SK-N-SH (cell line): ENCODE measurements around the gene BCL11B. TPM values are rescaled to one million over a fixed set of nuclear protein-coding genes. Genes with fewer than 3 reads are reported as not detected.

Experiments used
- CTCF ChIA-PET: fragments of 300-600, 350-600 bp; formaldehyde crosslinking; extraction: SDS; loops from one replicate; lab custom pipeline; 2021; lab: Yijun Ruan, JAX
- POLR2A ChIA-PET: fragments of 350-600 bp; sonication (Branson Sonifier 250); formaldehyde crosslinking; extraction: SDS; loops from one replicate; lab custom pipeline; 2020; ENCODE audit warnings: antibody characterized with exemption, inconsistent platforms; lab: Yijun Ruan, JAX
- DNase-seq: peaks from one replicate; pipeline ENCODE4 v3.0.0; 2012
- H2AFZ ChIP-seq: fragments of 200-600 bp; sonication (generic); 2 replicates; pipeline ENCODE4 v1.8.1; 2016; ENCODE audit warnings: antibody characterized with exemption, mild to moderate bottlenecking, low read depth
- H3F3A ChIP-seq: fragments of 200-600 bp; sonication (generic); replicated peaks from 2 replicates; pipeline ENCODE3; 2016; ENCODE audit warnings: antibody characterized with exemption, mild to moderate bottlenecking; ENCODE audit not compliant: insufficient read depth
- H3K27ac ChIP-seq, 2 experiments: fragments of 200-500 bp in 1 of 2; fragments of 200-600 bp in 1 of 2; sonication (Bioruptor generic) in 1 of 2; sonication (generic), shearing (Covaris generic) in 1 of 2; 2 replicates each; pipeline versions ENCODE4 v1.5.1 to v1.6.1; 2014 to 2016; ENCODE audit warnings: low read depth in 2 of 2, inconsistent platforms in 1 of 2, low read length in 1 of 2, mild to moderate bottlenecking in 1 of 2, mixed read lengths in 1 of 2
- H3K27me3 ChIP-seq: fragments of 200-600 bp; sonication (generic), shearing (Covaris generic); 2 replicates; pipeline ENCODE4 v1.6.1; 2016; ENCODE audit warnings: mixed run types; ENCODE audit not compliant: insufficient read depth
- H3K36me3 ChIP-seq, 2 experiments: fragments of 200-500 bp in 1 of 2; fragments of 200-600 bp in 1 of 2; sonication (Bioruptor generic) in 1 of 2; sonication (generic) in 1 of 2; replicated peaks in 1 of 2; 2 replicates each; pipeline versions ENCODE3 to v1.5.1; 2014 to 2016; ENCODE audit warnings: low read length in 1 of 2, mild to moderate bottlenecking in 1 of 2; ENCODE audit not compliant: insufficient read depth in 2 of 2, control insufficient read depth in 1 of 2
- H3K4me1 ChIP-seq, 2 experiments: fragments of 200-500 bp in 1 of 2; fragments of 200-600 bp in 1 of 2; sonication (Bioruptor generic) in 1 of 2; sonication (generic), shearing (Covaris generic) in 1 of 2; 2 replicates each; pipeline versions ENCODE4 v1.5.1 to v1.6.1; 2014 to 2016; ENCODE audit warnings: low read depth in 1 of 2, low read length in 1 of 2, mixed run types in 1 of 2; ENCODE audit not compliant: insufficient read depth in 2 of 2, control insufficient read depth in 1 of 2
- H3K4me2 ChIP-seq: fragments of 200-600 bp; sonication (generic), shearing (Covaris generic); 2 replicates; pipeline ENCODE4 v1.6.1; 2017; ENCODE audit warnings: mixed run types
- H3K4me3 ChIP-seq, 2 experiments: fragments of 200-500 bp in 1 of 2; fragments of 200-600 bp in 1 of 2; sonication (Bioruptor generic) in 1 of 2; sonication (generic), shearing (Covaris generic) in 1 of 2; 2 replicates each; pipeline versions ENCODE4 v1.5.1 to v1.8.1; 2014 to 2016; ENCODE audit warnings: low read depth in 2 of 2, inconsistent platforms in 1 of 2, low read length in 1 of 2, mild to moderate bottlenecking in 1 of 2, mixed read lengths in 1 of 2, moderate library complexity in 1 of 2
- H3K79me2 ChIP-seq: fragments of 200-600 bp; sonication (generic); 2 replicates; pipeline ENCODE4 v1.8.1; 2017; ENCODE audit warnings: mild to moderate bottlenecking; ENCODE audit not compliant: insufficient read depth
- H3K9ac ChIP-seq: fragments of 200-600 bp; sonication (generic); 2 replicates; pipeline ENCODE4 v1.6.1; 2017; ENCODE audit warnings: mixed run types
- H3K9me2 ChIP-seq: fragments of 200-600 bp; sonication (generic); 2 replicates; pipeline ENCODE4 v1.6.1; 2017; ENCODE audit warnings: mixed run types
- H3K9me3 ChIP-seq: fragments of 200-600 bp; sonication (generic); 2 replicates; pipeline ENCODE4 v1.6.1; 2017; ENCODE audit warnings: mixed run types, mild to moderate bottlenecking, moderate library complexity
- H4K20me1 ChIP-seq: fragments of 200-600 bp; sonication (generic); 2 replicates; pipeline ENCODE4 v1.6.1; 2017; ENCODE audit warnings: mild to moderate bottlenecking, mixed run types; ENCODE audit not compliant: insufficient read depth
- CHD2 ChIP-seq: fragments of 150-350 bp; IDR thresholded peaks from 2 replicates; pipeline ENCODE4 v1.6.1; 2018; ENCODE audit warnings: low read length; ENCODE audit not compliant: partially characterized antibody
- ELF1 ChIP-seq: IDR thresholded peaks from 2 replicates; pipeline ENCODE4 v1.4.0; 2012
- EP300 ChIP-seq, 2 experiments: IDR thresholded peaks; 2 replicates each; pipeline versions ENCODE4 v1.4.0 to v1.6.1; 2012; ENCODE audit warnings: borderline replicate concordance in 1 of 2, low read depth in 1 of 2, low read length in 1 of 2
- FOSL2 ChIP-seq: IDR thresholded peaks from 2 replicates; pipeline ENCODE4 v1.4.0; 2012; ENCODE audit warnings: low read depth, mild to moderate bottlenecking, moderate library complexity, borderline replicate concordance
- FOXM1 ChIP-seq: IDR thresholded peaks from 2 replicates; pipeline ENCODE4 v1.4.0; 2012; ENCODE audit warnings: low read depth, mild to moderate bottlenecking
- GATA2 ChIP-seq: sonication (generic); formaldehyde crosslinking; IDR thresholded peaks from 2 replicates; pipeline ENCODE4 v1.5.0; 2020; ENCODE audit warnings: mild to moderate bottlenecking, missing genetic modification reagents
- JUND ChIP-seq: IDR thresholded peaks from 2 replicates; pipeline ENCODE4 v1.4.0; 2012
- NFIC ChIP-seq: IDR thresholded peaks from 2 replicates; pipeline ENCODE4 v1.4.0; 2012; ENCODE audit warnings: borderline replicate concordance
- NRF1 ChIP-seq: IDR thresholded peaks from 2 replicates; pipeline ENCODE4 v1.6.1; 2012; ENCODE audit warnings: low read depth, mild to moderate bottlenecking, low read length
- POLR2AphosphoS5 ChIP-seq: IDR thresholded peaks from 2 replicates; pipeline ENCODE4 v1.6.1; 2012; ENCODE audit warnings: low read depth, low read length
- RFX5 ChIP-seq: IDR thresholded peaks from 2 replicates; pipeline ENCODE4 v1.6.1; 2012; ENCODE audit warnings: mild to moderate bottlenecking, improper control_type of control experiment, low read length
- RXRA ChIP-seq: IDR thresholded peaks from 2 replicates; pipeline ENCODE4 v1.4.0; 2012; ENCODE audit warnings: low read depth, mild to moderate bottlenecking, borderline replicate concordance
- YY1 ChIP-seq: IDR thresholded peaks from 2 replicates; pipeline ENCODE4 v1.4.0; 2012; ENCODE audit warnings: low read depth, mild to moderate bottlenecking
- WGBS: methylation state at CpG from one replicate; pipeline ENCODE4 v1.1.6; 2017; ENCODE audit warnings: low lambda C conversion rate; 5-methylcytosine and 5-hydroxymethylcytosine counted together
- polyA plus RNA-seq, 3 experiments: library from polyadenylated mRNA; depleted of rRNA; stranded (reverse); fragments of >200 nt; gene quantifications; 2 replicates each; pipeline ENCODE4 v1.2.3, GENCODE V29; 2012
- TF ChIP-seq, protein P1 (sequence below): fragments of 200-600 bp; sonication (generic); IDR thresholded peaks from 2 replicates; pipeline ENCODE4 v1.6.1; 2017; ENCODE audit warnings: antibody characterized with exemption, mild to moderate bottlenecking, moderate library complexity
- TF ChIP-seq, protein P2 (sequence below): IDR thresholded peaks from 2 replicates; pipeline ENCODE4 v1.6.1; 2012; ENCODE audit warnings: mild to moderate bottlenecking, low read depth, low read length, moderate library complexity

Gene BCL11B
- polyA plus RNA-seq, 1 of the 3 experiments (the other 2 are of a cell fraction) = not detected

GRCh38 chr14:99314623-99315022 is 42.6 kb upstream of the BCL11B start:
- no peak overlapping the region for H3K27ac ChIP-seq
- TF ChIP-seq NFIC = no peak
- TF ChIP-seq POLR2AphosphoS5 = no peak
- no peak for TF ChIP-seq FOXM1
- TF ChIP-seq, protein P1, sequence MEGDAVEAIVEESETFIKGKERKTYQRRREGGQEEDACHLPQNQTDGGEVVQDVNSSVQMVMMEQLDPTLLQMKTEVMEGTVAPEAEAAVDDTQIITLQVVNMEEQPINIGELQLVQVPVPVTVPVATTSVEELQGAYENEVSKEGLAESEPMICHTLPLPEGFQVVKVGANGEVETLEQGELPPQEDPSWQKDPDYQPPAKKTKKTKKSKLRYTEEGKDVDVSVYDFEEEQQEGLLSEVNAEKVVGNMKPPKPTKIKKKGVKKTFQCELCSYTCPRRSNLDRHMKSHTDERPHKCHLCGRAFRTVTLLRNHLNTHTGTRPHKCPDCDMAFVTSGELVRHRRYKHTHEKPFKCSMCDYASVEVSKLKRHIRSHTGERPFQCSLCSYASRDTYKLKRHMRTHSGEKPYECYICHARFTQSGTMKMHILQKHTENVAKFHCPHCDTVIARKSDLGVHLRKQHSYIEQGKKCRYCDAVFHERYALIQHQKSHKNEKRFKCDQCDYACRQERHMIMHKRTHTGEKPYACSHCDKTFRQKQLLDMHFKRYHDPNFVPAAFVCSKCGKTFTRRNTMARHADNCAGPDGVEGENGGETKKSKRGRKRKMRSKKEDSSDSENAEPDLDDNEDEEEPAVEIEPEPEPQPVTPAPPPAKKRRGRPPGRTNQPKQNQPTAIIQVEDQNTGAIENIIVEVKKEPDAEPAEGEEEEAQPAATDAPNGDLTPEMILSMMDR = no peak
- H4K20me1 ChIP-seq = no peaks in the 10 kb centered on the region
- no peaks in the 10 kb centered on the region for H3K79me2 ChIP-seq
- H3K4me3 ChIP-seq = no peak overlapping the region
- no peaks in the 10 kb centered on the region for H3K9me3 ChIP-seq
- no peaks in the 10 kb centered on the region for H3K36me3 ChIP-seq
- CTCF ChIA-PET = interaction anchor here (1.4 kb wide), 1 partner anchor 101 kb away, joined by 4 read pairs; no protein-coding TSS in a partner anchor
- no peak overlapping the region for H3K4me2 ChIP-seq
- DNase-seq = no peak
- WGBS = 12% methylated on average over 9 of the region's 9 CpGs
- POLR2A ChIA-PET = no interaction called here
- H3K9ac ChIP-seq = no peak overlapping the region
- no peaks in the 10 kb centered on the region for H3K9me2 ChIP-seq
- no peaks in the 10 kb centered on the region; a peak in 1 of 4 replicates for H3K4me1 ChIP-seq
- H3F3A ChIP-seq = no peaks in the 10 kb centered on the region
- peaks cover 38% of the 10 kb centered on the region for H3K27me3 ChIP-seq
- H2AFZ ChIP-seq = no peak overlapping the region

DNA sequence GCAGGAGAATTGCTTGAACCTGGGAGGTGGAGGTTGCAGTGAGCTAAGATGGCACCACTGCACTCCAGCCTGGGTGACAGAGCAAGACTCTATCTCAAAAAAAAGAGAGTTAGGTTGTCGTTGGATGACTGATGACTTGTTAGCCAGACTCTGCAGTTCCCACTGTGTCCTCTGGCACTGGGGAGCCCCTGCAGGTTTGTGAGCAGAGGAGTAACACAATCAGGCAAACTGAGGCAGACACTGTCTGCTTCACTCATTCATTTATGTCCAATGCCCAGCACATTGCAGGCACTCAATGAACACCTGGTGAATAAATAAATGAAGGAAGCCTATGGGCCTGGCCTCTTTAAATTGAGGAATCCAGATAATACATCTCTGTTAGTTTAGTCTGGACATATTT is 41.2 kb upstream of the BCL11B start:
- POLR2A ChIA-PET = no interaction called here
- DNase-seq = no peak

More for the DNA sequence above, 41.2 kb upstream of the BCL11B start:
- CTCF ChIA-PET = interaction anchor here (1.4 kb wide), 1 partner anchor 103 kb away, joined by 4 read pairs; no protein-coding TSS in a partner anchor
- no peak for TF ChIP-seq JUND
- TF ChIP-seq RFX5 = no peak
- TF ChIP-seq, protein P2, sequence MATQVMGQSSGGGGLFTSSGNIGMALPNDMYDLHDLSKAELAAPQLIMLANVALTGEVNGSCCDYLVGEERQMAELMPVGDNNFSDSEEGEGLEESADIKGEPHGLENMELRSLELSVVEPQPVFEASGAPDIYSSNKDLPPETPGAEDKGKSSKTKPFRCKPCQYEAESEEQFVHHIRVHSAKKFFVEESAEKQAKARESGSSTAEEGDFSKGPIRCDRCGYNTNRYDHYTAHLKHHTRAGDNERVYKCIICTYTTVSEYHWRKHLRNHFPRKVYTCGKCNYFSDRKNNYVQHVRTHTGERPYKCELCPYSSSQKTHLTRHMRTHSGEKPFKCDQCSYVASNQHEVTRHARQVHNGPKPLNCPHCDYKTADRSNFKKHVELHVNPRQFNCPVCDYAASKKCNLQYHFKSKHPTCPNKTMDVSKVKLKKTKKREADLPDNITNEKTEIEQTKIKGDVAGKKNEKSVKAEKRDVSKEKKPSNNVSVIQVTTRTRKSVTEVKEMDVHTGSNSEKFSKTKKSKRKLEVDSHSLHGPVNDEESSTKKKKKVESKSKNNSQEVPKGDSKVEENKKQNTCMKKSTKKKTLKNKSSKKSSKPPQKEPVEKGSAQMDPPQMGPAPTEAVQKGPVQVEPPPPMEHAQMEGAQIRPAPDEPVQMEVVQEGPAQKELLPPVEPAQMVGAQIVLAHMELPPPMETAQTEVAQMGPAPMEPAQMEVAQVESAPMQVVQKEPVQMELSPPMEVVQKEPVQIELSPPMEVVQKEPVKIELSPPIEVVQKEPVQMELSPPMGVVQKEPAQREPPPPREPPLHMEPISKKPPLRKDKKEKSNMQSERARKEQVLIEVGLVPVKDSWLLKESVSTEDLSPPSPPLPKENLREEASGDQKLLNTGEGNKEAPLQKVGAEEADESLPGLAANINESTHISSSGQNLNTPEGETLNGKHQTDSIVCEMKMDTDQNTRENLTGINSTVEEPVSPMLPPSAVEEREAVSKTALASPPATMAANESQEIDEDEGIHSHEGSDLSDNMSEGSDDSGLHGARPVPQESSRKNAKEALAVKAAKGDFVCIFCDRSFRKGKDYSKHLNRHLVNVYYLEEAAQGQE = no peak
- no peak for TF ChIP-seq POLR2AphosphoS5
- no peak for TF ChIP-seq RXRA
- TF ChIP-seq FOSL2 = no peak
- TF ChIP-seq NRF1 = no peak
- no peak for TF ChIP-seq CHD2
- TF ChIP-seq YY1 = no peak
- TF ChIP-seq, protein P1 = no peak
- TF ChIP-seq EP300 (IDR thresholded peaks at IDR 0.05; ENCODE audit: borderline replicate concordance in 1 of 2, low read depth in 1 of 2, low read length in 1 of 2) = no peak
- no peak for TF ChIP-seq GATA2 (CRISPR knock-in tag)
- TF ChIP-seq ELF1 = no peak
- TF ChIP-seq, all 33 proteins: peak for 0
- Histone ChIP-seq H3K27ac (no peak overlapping the region), H3K4me3 (no peak overlapping the region), H3K79me2 (no peaks in the 10 kb centered on the region), H3K36me3 (no peaks in the 10 kb centered on the region), H4K20me1 (no peaks in the 10 kb centered on the region), H2AFZ (no peak overlapping the region), H3K4me2 (no peak overlapping the region), H3K4me1 (no peaks in the 10 kb centered on the region; a peak in 1 of 4 replicates), H3K9ac (no peak overlapping the region), H3K9me2 (no peaks in the 10 kb centered on the region), H3K27me3 (peaks cover 29% of the 10 kb centered on the region), H3K9me3 (no peaks in the 10 kb centered on the region), H3F3A (no peaks in the 10 kb centered on the region)
- 17% methylated on average over 1 of the region's 1 CpG for WGBS
